GM23248 (cell line): ENCODE results near the gene UGT1A5.

Experiments used
- EZH2 ChIP-seq: fragments of 200-600 bp; sonication (generic); IDR thresholded peaks from 2 replicates; pipeline ENCODE4 v1.6.1; 2018; ENCODE audit warnings: antibody characterized with exemption, mild to moderate bottlenecking; ENCODE audit not compliant: insufficient read depth, poor library complexity, severe bottlenecking
- EZH2phosphoT487 ChIP-seq: fragments of 200-600 bp; sonication (generic); IDR thresholded peaks from 2 replicates; pipeline ENCODE4 v1.6.1; 2018; ENCODE audit warnings: antibody characterized with exemption, moderate library complexity, mild to moderate bottlenecking, low read depth; ENCODE audit not compliant: insufficient read depth

DNA sequence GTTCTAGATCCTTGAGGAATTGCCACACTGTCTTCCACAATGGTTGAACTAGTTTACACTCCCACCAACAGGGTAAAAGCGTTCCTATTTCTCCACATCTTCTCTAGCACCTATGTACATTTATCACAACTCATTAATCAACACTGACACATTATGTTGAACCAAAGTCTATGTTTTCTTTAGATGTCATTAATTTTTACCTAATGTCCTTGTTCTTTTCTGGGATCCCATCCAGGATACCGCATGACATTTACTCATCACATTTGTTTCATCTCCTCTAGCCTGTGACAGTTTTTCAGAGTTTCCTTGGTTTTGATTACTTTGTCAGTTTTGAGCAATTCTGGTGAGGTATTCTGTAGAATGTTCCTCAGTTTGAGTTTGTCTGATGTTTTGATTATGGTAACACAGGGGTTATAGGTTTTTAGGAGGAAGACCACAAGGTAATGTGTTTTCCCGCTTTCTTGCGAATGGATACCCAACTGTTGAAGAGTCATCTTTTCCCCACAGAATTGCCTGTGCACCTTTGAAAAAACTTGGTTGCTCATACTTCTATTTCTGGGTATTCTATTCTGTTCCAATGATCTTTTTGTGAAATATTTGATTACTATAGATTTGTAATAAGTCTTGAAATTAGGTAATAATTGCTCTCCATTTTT lies 44.0 kb upstream of the UGT1A5 start:
- no peak for TF ChIP-seq EZH2
- no peak for TF ChIP-seq EZH2phosphoT487
